Stimulated activated CD8-positive, alpha-beta memory T cell treated with anti-CD3 and anti-CD28 coated beads, Interleukin-2, amount 100 ng/mL, for 1 hour (primary cell): ENCODE measurements around the gene GABBR2.
"Not testable (repeated sequence)": the region's sequence is repeated elsewhere in the genome, so short reads cannot be mapped to it uniquely, and the experiment has no call there.

ENCODE experiments used
- DNase-seq, 2 donors: peaks; one replicate each; pipeline ENCODE4 v3.0.0-alpha.2; 2020; ENCODE audit warnings: low read depth in 2 of 2

Gene GABBR2

DNA sequence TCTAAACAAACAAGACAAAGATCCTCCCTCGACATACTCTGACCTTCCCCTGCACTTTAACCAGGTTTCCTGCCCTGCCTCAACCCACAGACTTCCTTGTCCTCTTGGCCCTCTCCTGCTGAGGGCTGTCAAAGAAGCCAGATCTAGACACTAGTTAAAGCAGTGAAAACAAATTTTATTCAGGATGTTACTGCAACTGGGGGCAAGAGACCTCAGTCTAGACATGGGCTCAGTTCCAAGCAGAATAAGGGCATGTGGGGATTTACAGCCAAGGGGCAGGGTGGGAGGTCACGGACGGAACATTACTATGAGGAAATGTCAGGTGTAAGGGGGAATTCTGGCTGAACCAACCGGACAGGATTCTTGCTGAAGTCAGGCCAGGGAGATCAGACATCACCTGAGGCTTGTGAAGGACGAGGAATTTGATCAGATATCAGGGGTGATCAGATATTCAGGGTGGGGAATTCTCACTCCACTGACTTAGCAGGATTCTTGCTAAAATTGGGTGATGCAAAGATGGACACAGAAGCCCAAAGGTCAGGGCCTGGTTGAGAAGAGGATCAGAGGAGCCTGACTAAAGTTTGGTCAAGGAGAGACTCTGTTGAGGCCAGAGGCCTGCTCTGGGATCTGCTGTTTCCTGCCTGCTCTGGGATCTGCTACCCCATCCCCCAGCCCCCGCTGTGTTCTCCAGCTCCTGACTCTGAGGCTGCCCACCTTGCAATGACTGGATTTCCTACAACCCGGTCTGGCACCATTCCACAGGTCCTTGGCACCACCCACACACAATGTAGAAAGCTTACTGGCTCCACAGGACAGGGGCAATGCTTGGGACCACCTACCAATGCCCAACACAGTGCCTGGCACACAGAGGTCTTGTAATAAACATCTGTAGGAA, 21.5 kb downstream of the GABBR2 start:
- no peak for DNase-seq

GRCh38 chr9:98684816-98685215, 23.9 kb downstream of the GABBR2 start:
- DNase-seq = not testable (repeated sequence)

GRCh38 chr9:98678244-98678842, 30.4 kb downstream of the GABBR2 start:
- no peak for DNase-seq

DNA sequence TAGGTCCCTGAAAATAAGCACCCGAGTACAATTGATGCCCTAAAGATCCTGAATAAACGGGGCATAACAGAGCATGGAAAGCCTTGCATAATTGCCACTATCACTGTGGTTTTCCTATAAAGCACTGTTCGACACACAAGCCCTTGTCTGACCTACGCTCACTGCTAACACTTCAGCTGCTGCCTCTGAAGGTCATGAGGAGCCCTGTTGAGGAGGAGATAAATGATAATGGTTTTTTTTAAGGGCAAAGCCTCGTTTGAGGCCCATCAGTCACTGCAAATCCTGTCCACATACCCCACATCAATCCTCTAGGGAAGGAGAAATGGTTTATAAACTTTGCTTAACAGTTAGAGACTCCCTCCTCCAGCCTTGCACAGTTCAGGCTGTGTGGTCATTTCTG, 35.1 kb downstream of the GABBR2 start:
- DNase-seq = no peak

GRCh38 chr9:98667005-98667640, 41.6 kb downstream of the GABBR2 start:
- no peak for DNase-seq

- DNase-seq = no peak
Observed at GRCh38 chr9:98665501-98665900, 43.2 kb downstream of the GABBR2 start.

- no peak for DNase-seq
Observed at GRCh38 chr9:98660541-98660940, 48.2 kb downstream of the GABBR2 start.

GRCh38 chr9:98658951-98659351, 49.8 kb downstream of the GABBR2 start:
- no peak for DNase-seq

- no peak for DNase-seq
Observed at GRCh38 chr9:98657897-98658296, 50.8 kb downstream of the GABBR2 start.

- no peak for DNase-seq
Observed at GRCh38 chr9:98656511-98656910, 52.2 kb downstream of the GABBR2 start.

GRCh38 chr9:98655428-98655827, 53.3 kb downstream of the GABBR2 start:
- not testable (repeated sequence) for DNase-seq

DNA sequence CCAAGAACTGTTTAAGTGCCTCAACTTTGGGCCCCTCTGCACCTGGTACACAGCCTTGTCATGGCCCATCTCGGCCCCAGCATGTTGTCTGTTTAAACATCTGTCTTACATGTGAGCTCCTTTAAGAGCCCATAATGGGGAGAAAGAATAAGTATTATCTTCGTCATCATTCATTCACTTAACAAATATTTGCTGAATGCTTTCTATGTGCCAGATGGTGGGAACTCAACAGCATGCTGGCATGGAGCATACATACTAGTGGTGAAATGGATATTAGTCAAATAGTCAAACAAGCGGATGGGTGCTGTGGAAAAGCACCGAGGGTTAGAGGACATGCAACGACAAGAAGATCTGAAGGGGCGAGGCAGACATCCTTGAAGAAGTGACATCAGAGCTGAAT, 54.5 kb downstream of the GABBR2 start:
- no peak for DNase-seq

DNA sequence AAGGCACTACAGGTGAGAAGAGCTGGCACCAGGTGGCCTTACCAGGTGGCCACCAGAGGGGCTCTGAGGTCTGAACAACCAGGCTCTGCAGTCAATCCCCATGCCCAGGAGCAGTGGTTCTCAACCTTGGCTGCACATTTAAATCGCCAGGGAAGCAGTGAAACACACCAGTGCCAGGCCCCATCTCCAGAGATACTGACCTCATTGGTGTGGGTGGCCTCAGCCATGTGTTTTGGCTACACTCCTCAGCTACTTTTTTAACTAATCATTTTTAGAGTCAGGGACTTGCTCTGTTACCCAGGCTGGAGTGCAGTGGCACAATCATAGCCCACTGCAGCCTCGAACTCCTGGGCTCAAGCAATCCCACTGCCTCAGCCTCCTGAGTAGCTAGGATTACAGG, 56.0 kb downstream of the GABBR2 start:
- no peak for DNase-seq

- DNase-seq = no peak
Observed at GRCh38 chr9:98652302-98652701, 56.4 kb downstream of the GABBR2 start.

- DNase-seq = no peak
Observed at GRCh38 chr9:98647236-98647635, 61.5 kb downstream of the GABBR2 start.

- DNase-seq = no peak
Observed at GRCh38 chr9:98644011-98644410, 64.7 kb downstream of the GABBR2 start.

GRCh38 chr9:98642661-98643312, 65.9 kb downstream of the GABBR2 start:
- DNase-seq = no peak

GRCh38 chr9:98641695-98642094, 67.0 kb downstream of the GABBR2 start:
- DNase-seq = no peak

GRCh38 chr9:98640394-98640793, 68.3 kb downstream of the GABBR2 start:
- DNase-seq = no peak

GRCh38 chr9:98639133-98639532, 69.6 kb downstream of the GABBR2 start:
- DNase-seq = no peak

DNA sequence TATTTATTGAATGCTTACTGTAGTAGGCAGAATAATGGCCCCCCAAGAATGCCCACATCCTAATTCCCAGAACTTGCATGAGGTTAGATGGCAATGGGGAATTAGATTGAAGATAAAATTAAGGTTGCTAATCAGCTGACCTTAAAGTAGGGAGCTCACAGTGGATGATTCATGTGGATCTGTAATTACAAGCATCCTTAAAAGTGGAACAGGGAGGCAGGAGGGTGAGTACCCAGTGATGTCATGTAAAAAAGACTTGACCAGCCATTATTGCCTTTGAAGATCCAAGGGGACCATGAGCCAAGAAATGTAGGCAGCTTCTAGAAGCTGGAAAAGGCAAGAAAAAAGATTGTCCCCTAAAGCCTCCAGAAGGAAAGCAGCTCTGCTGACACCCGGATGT, 71.4 kb downstream of the GABBR2 start:
- DNase-seq = no peak

- no peak for DNase-seq
Observed at GRCh38 chr9:98635374-98635773, 73.4 kb downstream of the GABBR2 start.
